Measurements from ENCODE around the gene ARHGAP40.

DNA sequence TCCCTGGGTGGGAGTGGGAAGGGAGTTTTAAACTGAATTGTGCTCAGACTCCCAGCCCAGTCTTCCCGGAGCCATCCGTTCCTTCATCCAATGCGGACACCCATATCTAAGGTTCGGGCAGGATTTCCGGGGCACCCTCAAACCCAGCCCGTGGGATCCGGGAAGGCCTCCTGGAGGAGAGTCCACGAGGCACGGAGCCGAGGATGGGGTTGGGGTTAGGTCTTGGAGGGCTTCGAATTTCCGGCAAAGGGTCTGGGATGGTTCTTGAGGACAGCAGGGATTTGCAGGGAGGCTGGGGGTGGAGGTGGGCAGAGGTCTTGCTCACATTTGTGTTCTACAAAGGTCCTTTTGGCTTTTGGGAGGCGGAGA lies 73.1 kb downstream of the ARHGAP40 start:
- TF ChIP-seq FOXP2 (optimal IDR thresholded peaks at IDR 0.05; ENCODE audit: borderline replicate concordance, extremely low read depth, extremely low read length, insufficient read depth) (no peak), POLR2AphosphoS5 (IDR thresholded peaks at IDR 0.05; ENCODE audit: low read depth, low read length) (no peak)
- TF ChIP-seq, protein P1, sequence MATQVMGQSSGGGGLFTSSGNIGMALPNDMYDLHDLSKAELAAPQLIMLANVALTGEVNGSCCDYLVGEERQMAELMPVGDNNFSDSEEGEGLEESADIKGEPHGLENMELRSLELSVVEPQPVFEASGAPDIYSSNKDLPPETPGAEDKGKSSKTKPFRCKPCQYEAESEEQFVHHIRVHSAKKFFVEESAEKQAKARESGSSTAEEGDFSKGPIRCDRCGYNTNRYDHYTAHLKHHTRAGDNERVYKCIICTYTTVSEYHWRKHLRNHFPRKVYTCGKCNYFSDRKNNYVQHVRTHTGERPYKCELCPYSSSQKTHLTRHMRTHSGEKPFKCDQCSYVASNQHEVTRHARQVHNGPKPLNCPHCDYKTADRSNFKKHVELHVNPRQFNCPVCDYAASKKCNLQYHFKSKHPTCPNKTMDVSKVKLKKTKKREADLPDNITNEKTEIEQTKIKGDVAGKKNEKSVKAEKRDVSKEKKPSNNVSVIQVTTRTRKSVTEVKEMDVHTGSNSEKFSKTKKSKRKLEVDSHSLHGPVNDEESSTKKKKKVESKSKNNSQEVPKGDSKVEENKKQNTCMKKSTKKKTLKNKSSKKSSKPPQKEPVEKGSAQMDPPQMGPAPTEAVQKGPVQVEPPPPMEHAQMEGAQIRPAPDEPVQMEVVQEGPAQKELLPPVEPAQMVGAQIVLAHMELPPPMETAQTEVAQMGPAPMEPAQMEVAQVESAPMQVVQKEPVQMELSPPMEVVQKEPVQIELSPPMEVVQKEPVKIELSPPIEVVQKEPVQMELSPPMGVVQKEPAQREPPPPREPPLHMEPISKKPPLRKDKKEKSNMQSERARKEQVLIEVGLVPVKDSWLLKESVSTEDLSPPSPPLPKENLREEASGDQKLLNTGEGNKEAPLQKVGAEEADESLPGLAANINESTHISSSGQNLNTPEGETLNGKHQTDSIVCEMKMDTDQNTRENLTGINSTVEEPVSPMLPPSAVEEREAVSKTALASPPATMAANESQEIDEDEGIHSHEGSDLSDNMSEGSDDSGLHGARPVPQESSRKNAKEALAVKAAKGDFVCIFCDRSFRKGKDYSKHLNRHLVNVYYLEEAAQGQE (IDR thresholded peaks at IDR 0.05; ENCODE audit: insufficient read depth in 1 of 2, low read depth in 2 of 2, low read length in 2 of 2) = no peak
